HepG2 (cell line): ENCODE measurements around the gene MLST8. TPM values are rescaled to one million over a fixed set of nuclear protein-coding genes. Genes with fewer than 3 reads are reported as not detected.

ENCODE experiments used
- ARHGAP35 ChIP-seq: sonication (generic); formaldehyde crosslinking; IDR thresholded peaks from 2 replicates; pipeline ENCODE4 v1.9.0; 2022; ENCODE audit warnings: mild to moderate bottlenecking, inconsistent platforms, moderate library complexity, missing genetic modification reagents, borderline replicate concordance
- KLF9 ChIP-seq: IDR thresholded peaks from 2 replicates; pipeline ENCODE4 v1.6.1; 2016; ENCODE audit warnings: low read depth
- MED8 ChIP-seq: sonication (generic); formaldehyde crosslinking; IDR thresholded peaks from 2 replicates; pipeline ENCODE4 v1.8.1; 2023; ENCODE audit warnings: mild to moderate bottlenecking, missing genetic modification reagents; ENCODE audit not compliant: insufficient replicate concordance
- NBN ChIP-seq: fragments of 450-650 bp; conservative IDR thresholded peaks from 2 replicates; pipeline ENCODE4 v1.6.1; 2017
- RORA ChIP-seq: sonication (generic); formaldehyde crosslinking; IDR thresholded peaks from 2 replicates; pipeline ENCODE4 v1.5.0; 2020; ENCODE audit warnings: mild to moderate bottlenecking, missing genetic modification reagents, moderate library complexity
- SATB2 ChIP-seq: sonication (generic); formaldehyde crosslinking; IDR thresholded peaks from 2 replicates; pipeline ENCODE4 v1.5.0; 2020; ENCODE audit warnings: missing genetic modification reagents
- TAF15 ChIP-seq: fragments of 200-400 bp; formaldehyde crosslinking; IDR thresholded peaks from one replicate; pipeline ENCODE4 v1.6.1; 2018; ENCODE audit warnings: mild to moderate bottlenecking, low read depth, low read length; ENCODE audit not compliant: poor library complexity, severe bottlenecking
- TCF12 ChIP-seq, 2 experiments: fragments of 450-650 bp in 1 of 2; sonication (generic) in 1 of 2; formaldehyde crosslinking in 1 of 2; IDR thresholded peaks; 2 replicates each; pipeline versions ENCODE4 v1.6.1 to v1.8.0; 2017 to 2022; ENCODE audit warnings: antibody characterized with exemption in 1 of 2, mild to moderate bottlenecking in 1 of 2, missing genetic modification reagents in 1 of 2, moderate library complexity in 1 of 2
- U2AF2 ChIP-seq: fragments of 200-400 bp; formaldehyde crosslinking; IDR thresholded peaks from 2 replicates; pipeline ENCODE4 v1.6.1; 2017; ENCODE audit warnings: low read depth, mild to moderate bottlenecking, low read length
- ZNF124 ChIP-seq: sonication (generic); formaldehyde crosslinking; IDR thresholded peaks from 2 replicates; pipeline ENCODE4 v1.4.0; 2020; ENCODE audit warnings: missing genetic modification reagents
- ZNF674 ChIP-seq: sonication (generic); formaldehyde crosslinking; IDR thresholded peaks from 2 replicates; pipeline ENCODE4 v1.5.0; 2020; ENCODE audit warnings: low read depth, mild to moderate bottlenecking, missing genetic modification reagents
- ZSCAN29 ChIP-seq: sonication (generic); formaldehyde crosslinking; conservative IDR thresholded peaks from 2 replicates; pipeline ENCODE4 v1.4.0; 2020; ENCODE audit warnings: mild to moderate bottlenecking, missing genetic modification reagents
- polyA plus RNA-seq, 8 experiments: library from polyadenylated mRNA; depleted of rRNA in 3 of 8; stranded (reverse) in 7 of 8; unstranded in 1 of 8; fragments of >200 nt; fragmentation: Illumina TruSeq in 4 of 8; extraction: Trizol in 4 of 8; gene quantifications; 2 replicates each; pipeline versions ENCODE4 v1.2.1 to v1.2.3, GENCODE V29; 2011 to 2016; ENCODE audit warnings: low read depth in 4 of 8, missing spikeins in 1 of 8, mixed read lengths in 1 of 8; ENCODE audit not compliant: insufficient read depth in 1 of 8
- total RNA-seq, 5 experiments: library from RNA; depleted of rRNA; stranded (reverse); fragments of >200 nt; fragmentation: Illumina TruSeq; extraction: Trizol; gene quantifications; 2 replicates each; pipeline ENCODE4 v1.2.3, GENCODE V29; 2016; ENCODE audit warnings: low read depth in 1 of 5
- TF ChIP-seq, protein P1 (sequence below), 2 experiments: sonication (generic) in 1 of 2; formaldehyde crosslinking in 1 of 2; IDR thresholded peaks; 2 replicates each; pipeline versions ENCODE4 v1.4.0 to v1.6.1; 2016 to 2020; ENCODE audit warnings: borderline replicate concordance in 1 of 2, low read depth in 1 of 2, mild to moderate bottlenecking in 1 of 2, missing genetic modification reagents in 1 of 2
- TF ChIP-seq, protein P2 (sequence below): sonication (generic); formaldehyde crosslinking; IDR thresholded peaks from 2 replicates; pipeline ENCODE4 v1.5.1; 2020; ENCODE audit warnings: missing genetic modification reagents, mild to moderate bottlenecking, borderline replicate concordance
- TF ChIP-seq, protein P3 (sequence below): IDR thresholded peaks from 2 replicates; pipeline ENCODE4 v1.6.1; 2016; ENCODE audit warnings: missing biosample characterization, missing genetic modification reagents, low read depth
- TF ChIP-seq, protein P4 (sequence below): sonication (generic); formaldehyde crosslinking; IDR thresholded peaks from 2 replicates; pipeline ENCODE4 v1.4.0; 2020; ENCODE audit warnings: missing genetic modification reagents

Gene MLST8
- total and polyA plus RNA-seq, 2 of the 13 experiments (the other 11 are each of a cell fraction or from before 2014, with no cell fraction given): 30.8 to 72.7 TPM

DNA sequence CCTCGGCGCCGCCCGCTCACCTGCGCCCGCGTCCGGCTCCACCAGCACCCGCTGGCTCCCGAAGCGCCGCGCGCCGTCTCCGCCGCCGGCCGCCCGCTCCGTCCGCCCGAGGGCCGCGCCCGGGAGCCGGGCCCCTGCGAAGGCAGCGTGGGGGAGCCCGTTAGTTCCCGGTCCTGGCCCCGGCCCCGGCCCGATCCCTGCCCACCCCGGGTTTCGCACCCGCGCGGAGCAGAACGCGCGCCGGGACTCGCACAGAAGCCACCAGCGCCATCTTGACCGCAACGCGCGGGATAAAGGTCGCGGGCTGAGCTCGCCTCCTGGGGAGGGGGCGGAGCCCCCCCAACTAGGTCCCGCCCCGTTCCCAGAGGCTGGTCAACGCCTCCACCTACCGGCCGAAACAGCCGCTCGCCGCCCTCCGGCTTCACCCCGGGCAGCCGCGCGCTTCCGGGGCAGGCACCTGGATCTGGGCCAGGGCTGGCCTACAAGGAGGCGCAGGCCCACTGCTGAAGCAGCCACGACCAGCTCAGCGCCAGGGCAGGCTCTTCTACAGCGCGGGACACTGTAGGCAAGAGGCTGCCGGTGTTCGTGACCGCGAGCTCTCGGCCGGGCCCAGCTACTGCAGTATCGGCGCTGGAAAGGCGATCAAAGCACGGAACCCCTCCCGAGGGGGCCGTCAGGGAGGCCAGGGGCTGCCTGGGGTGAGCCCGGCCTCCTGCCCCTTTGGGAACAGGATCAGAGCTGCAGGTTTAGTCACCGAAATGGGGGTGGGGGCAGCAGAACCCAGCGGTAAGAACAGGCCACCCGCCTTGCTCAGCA, 46.2 kb downstream of the MLST8 start, which contains the start of gene ECI1 (continued):
- TF ChIP-seq, protein P1, sequence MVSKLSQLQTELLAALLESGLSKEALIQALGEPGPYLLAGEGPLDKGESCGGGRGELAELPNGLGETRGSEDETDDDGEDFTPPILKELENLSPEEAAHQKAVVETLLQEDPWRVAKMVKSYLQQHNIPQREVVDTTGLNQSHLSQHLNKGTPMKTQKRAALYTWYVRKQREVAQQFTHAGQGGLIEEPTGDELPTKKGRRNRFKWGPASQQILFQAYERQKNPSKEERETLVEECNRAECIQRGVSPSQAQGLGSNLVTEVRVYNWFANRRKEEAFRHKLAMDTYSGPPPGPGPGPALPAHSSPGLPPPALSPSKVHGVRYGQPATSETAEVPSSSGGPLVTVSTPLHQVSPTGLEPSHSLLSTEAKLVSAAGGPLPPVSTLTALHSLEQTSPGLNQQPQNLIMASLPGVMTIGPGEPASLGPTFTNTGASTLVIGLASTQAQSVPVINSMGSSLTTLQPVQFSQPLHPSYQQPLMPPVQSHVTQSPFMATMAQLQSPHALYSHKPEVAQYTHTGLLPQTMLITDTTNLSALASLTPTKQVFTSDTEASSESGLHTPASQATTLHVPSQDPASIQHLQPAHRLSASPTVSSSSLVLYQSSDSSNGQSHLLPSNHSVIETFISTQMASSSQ (IDR thresholded peaks at IDR 0.05; ENCODE audit: low read depth): no peak
- TF ChIP-seq, protein P1 (CRISPR knock-in tag; IDR thresholded peaks at IDR 0.05; ENCODE audit: borderline replicate concordance): peak; percentile 81; the same call in 1 of the 2 replicates
- peak; percentile 44; the same call in 1 of the 2 replicates for TF ChIP-seq ARHGAP35 (CRISPR knock-in tag)
- peak; percentile 71 for TF ChIP-seq MED8
- no peak for TF ChIP-seq TCF12 (IDR thresholded peaks at IDR 0.05)
- no peak; the same call in 1 of the 2 replicates for TF ChIP-seq TCF12 (CRISPR knock-in tag; IDR thresholded peaks at IDR 0.05)
- TF ChIP-seq ZSCAN29 (CRISPR knock-in tag): 0 out of 2 replicates have a peak, but pooled peaks have one; percentile 40
- TF ChIP-seq, protein P2, sequence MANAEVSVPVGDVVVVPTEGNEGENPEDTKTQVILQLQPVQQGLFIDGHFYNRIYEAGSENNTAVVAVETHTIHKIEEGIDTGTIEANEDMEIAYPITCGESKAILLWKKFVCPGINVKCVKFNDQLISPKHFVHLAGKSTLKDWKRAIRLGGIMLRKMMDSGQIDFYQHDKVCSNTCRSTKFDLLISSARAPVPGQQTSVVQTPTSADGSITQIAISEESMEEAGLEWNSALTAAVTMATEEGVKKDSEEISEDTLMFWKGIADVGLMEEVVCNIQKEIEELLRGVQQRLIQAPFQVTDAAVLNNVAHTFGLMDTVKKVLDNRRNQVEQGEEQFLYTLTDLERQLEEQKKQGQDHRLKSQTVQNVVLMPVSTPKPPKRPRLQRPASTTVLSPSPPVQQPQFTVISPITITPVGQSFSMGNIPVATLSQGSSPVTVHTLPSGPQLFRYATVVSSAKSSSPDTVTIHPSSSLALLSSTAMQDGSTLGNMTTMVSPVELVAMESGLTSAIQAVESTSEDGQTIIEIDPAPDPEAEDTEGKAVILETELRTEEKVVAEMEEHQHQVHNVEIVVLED (CRISPR knock-in tag): peak; percentile 69; the same call in 1 of the 2 replicates
- TF ChIP-seq RORA (CRISPR knock-in tag): no peak
- no peak for TF ChIP-seq NBN
- TF ChIP-seq, protein P3, sequence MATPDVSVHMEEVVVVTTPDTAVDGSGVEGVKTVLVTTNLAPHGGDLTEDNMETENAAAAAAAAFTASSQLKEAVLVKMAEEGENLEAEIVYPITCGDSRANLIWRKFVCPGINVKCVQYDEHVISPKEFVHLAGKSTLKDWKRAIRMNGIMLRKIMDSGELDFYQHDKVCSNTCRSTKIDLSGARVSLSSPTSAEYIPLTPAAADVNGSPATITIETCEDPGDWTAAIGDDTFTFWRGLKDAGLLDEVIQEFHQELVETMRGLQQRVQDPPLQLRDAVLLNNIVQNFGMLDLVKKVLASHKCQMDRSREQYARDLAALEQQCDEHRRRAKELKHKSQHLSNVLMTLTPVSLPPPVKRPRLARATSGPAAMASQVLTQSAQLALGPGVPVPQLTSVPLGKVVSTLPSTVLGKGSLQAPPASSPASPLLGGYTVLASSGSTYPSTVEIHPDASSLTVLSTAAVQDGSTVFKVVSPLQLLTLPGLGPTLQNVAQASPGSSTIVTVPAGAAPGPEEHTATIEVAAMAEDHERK (CRISPR knock-in tag): no peak
- peak; percentile 25; the same call in 1 of the 2 replicates for TF ChIP-seq KLF9 (CRISPR knock-in tag)
- no peak for TF ChIP-seq U2AF2
- TF ChIP-seq SATB2 (CRISPR knock-in tag): peak; percentile 81; the same call in 1 of the 2 replicates
- TF ChIP-seq, protein P4, sequence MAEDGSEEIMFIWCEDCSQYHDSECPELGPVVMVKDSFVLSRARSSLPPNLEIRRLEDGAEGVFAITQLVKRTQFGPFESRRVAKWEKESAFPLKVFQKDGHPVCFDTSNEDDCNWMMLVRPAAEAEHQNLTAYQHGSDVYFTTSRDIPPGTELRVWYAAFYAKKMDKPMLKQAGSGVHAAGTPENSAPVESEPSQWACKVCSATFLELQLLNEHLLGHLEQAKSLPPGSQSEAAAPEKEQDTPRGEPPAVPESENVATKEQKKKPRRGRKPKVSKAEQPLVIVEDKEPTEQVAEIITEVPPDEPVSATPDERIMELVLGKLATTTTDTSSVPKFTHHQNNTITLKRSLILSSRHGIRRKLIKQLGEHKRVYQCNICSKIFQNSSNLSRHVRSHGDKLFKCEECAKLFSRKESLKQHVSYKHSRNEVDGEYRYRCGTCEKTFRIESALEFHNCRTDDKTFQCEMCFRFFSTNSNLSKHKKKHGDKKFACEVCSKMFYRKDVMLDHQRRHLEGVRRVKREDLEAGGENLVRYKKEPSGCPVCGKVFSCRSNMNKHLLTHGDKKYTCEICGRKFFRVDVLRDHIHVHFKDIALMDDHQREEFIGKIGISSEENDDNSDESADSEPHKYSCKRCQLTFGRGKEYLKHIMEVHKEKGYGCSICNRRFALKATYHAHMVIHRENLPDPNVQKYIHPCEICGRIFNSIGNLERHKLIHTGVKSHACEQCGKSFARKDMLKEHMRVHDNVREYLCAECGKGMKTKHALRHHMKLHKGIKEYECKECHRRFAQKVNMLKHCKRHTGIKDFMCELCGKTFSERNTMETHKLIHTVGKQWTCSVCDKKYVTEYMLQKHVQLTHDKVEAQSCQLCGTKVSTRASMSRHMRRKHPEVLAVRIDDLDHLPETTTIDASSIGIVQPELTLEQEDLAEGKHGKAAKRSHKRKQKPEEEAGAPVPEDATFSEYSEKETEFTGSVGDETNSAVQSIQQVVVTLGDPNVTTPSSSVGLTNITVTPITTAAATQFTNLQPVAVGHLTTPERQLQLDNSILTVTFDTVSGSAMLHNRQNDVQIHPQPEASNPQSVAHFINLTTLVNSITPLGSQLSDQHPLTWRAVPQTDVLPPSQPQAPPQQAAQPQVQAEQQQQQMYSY (CRISPR knock-in tag): peak; percentile 46; the same call in 1 of the 2 replicates
- TF ChIP-seq ZNF124 (CRISPR knock-in tag): peak; percentile 28
- TF ChIP-seq ZNF674 (CRISPR knock-in tag): 0 out of 2 replicates have a peak, but pooled peaks have one; percentile 27
- TF ChIP-seq TAF15: no peak
